ENCODE results near the gene PEX13. TPM values are rescaled to one million over a fixed set of nuclear protein-coding genes. Genes with fewer than 3 reads are reported as not detected.
A peak's percentile ranks its signal among the peaks of the same experiment; 100 is the strongest.

The PEX13 gene
- polyA plus RNA-seq, 2 of the 4 experiments (the other 2 are of a cell fraction): 18.5 to 42.5 TPM

DNA sequence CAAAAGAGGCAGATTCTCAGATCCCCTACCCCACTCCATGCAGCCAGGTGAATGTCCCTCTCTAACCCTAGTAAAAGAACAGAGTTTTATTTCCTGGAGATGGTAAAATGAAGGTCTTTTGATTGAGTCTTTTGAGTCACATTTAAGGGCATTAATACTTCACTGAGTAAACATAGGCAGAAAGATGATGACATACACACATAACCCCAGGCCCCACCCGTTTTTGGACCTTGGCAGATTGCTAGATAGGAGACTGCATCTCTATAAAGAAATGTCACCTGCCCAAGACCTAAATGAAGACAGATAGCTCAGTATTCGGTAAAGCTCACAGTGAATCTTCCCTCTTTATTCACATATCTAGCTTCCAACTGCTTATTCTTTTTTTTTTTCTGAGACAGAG lies 28.3 kb upstream of the PEX13 start:
- POLR2A ChIA-PET: no interaction called here
- TF ChIP-seq, protein P1, sequence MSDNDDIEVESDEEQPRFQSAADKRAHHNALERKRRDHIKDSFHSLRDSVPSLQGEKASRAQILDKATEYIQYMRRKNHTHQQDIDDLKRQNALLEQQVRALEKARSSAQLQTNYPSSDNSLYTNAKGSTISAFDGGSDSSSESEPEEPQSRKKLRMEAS (IDR thresholded peaks at IDR 0.05): no peak
- TF ChIP-seq CBX2 (IDR thresholded peaks at IDR 0.05; ENCODE audit: borderline replicate concordance, low read depth): no peak
- no peak for TF ChIP-seq MYC (IDR thresholded peaks at IDR 0.05; ENCODE audit: borderline replicate concordance, low read length)
- no peak for TF ChIP-seq HEYL (CRISPR knock-in tag; IDR thresholded peaks at IDR 0.05)
- TF ChIP-seq, protein P2, sequence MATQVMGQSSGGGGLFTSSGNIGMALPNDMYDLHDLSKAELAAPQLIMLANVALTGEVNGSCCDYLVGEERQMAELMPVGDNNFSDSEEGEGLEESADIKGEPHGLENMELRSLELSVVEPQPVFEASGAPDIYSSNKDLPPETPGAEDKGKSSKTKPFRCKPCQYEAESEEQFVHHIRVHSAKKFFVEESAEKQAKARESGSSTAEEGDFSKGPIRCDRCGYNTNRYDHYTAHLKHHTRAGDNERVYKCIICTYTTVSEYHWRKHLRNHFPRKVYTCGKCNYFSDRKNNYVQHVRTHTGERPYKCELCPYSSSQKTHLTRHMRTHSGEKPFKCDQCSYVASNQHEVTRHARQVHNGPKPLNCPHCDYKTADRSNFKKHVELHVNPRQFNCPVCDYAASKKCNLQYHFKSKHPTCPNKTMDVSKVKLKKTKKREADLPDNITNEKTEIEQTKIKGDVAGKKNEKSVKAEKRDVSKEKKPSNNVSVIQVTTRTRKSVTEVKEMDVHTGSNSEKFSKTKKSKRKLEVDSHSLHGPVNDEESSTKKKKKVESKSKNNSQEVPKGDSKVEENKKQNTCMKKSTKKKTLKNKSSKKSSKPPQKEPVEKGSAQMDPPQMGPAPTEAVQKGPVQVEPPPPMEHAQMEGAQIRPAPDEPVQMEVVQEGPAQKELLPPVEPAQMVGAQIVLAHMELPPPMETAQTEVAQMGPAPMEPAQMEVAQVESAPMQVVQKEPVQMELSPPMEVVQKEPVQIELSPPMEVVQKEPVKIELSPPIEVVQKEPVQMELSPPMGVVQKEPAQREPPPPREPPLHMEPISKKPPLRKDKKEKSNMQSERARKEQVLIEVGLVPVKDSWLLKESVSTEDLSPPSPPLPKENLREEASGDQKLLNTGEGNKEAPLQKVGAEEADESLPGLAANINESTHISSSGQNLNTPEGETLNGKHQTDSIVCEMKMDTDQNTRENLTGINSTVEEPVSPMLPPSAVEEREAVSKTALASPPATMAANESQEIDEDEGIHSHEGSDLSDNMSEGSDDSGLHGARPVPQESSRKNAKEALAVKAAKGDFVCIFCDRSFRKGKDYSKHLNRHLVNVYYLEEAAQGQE (IDR thresholded peaks at IDR 0.05): no peak
- TF ChIP-seq, protein P3, sequence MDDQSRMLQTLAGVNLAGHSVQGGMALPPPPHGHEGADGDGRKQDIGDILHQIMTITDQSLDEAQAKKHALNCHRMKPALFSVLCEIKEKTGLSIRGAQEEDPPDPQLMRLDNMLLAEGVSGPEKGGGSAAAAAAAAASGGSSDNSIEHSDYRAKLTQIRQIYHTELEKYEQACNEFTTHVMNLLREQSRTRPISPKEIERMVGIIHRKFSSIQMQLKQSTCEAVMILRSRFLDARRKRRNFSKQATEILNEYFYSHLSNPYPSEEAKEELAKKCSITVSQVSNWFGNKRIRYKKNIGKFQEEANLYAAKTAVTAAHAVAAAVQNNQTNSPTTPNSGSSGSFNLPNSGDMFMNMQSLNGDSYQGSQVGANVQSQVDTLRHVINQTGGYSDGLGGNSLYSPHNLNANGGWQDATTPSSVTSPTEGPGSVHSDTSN (IDR thresholded peaks at IDR 0.05): no peak
- no peak for TF ChIP-seq HOXB5 (CRISPR knock-in tag; IDR thresholded peaks at IDR 0.05)
- no peak for TF ChIP-seq ZC3H11A (IDR thresholded peaks at IDR 0.05)
- TF ChIP-seq TP53 (CRISPR knock-in tag; IDR thresholded peaks at IDR 0.05): no peak
- H3K4me2 ChIP-seq: peak overlapping the region; percentile 50
- CTCF ChIA-PET: interaction anchor here (0.5 to 1.5 kb wide), 3 partner anchors 10 to 281 kb away, joined by 3 to 7 read pairs (median 4); no protein-coding TSS in a partner anchor
- peaks cover 9% of the 10 kb centered on the region for H3K4me1 ChIP-seq
- FAIRE-seq: no peak
- H3K27ac ChIP-seq: peak overlapping the region; percentile 29 to 33; a peak in 4 of 6 replicates
- 29% methylated on average over 2 of the region's 2 CpGs for WGBS (ENCODE audit: missing lambda C conversion rate)
- peak in 1 of 2 experiments; percentile 35 for DNase-seq (ENCODE audit: low read depth in 1 of 2, low spot score in 1 of 2)
- H3K4me3 ChIP-seq: no peak overlapping the region
- peaks cover 17% of the 10 kb centered on the region for H3K9me3 ChIP-seq
- peak in 1 of 2 experiments; percentile 66; a peak in 5 of 6 replicates for ATAC-seq

DNA sequence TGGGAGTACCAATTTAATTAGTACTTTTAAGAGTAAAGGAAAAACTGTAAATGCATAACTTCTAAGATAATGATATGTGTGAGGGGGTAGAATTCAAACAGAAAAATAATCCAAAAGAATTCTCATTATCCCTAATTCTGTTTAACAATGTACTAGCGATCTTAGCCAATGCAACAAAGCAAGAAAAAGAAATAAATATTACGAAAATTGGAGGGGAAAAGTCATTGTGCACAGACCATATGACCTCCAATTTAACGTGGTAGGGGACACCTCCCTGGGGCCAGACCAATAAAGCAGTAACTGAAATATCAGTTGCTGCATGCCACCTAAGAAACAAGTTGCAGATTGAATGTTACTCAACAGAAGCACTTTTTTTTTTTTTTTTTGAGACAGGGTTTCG lies 25.9 kb upstream of the PEX13 start:
- H3K9me3 ChIP-seq: peaks cover 17% of the 10 kb centered on the region
- no peak overlapping the region for H3K4me2 ChIP-seq
- peaks cover 9% of the 10 kb centered on the region for H3K4me1 ChIP-seq
- FAIRE-seq (no peak), DNase-seq (ENCODE audit: low read depth in 1 of 2, low spot score in 1 of 2) (no peak), ATAC-seq (no peak)
- ChIA-PET CTCF (interaction anchor here (2.0 to 3.0 kb wide), 2 partner anchors 9 to 284 kb away, joined by 6 to 13 read pairs; no protein-coding TSS in a partner anchor), POLR2A (no interaction called here)
- H3K27ac ChIP-seq: no peak overlapping the region
- WGBS (ENCODE audit: missing lambda C conversion rate): 46% methylated on average over 4 of the region's 4 CpGs
- H3K4me3 ChIP-seq: no peak overlapping the region
- TF ChIP-seq KDM1A (IDR thresholded peaks at IDR 0.05; ENCODE audit: low read depth) (0 out of 2 replicates have a peak, but pooled peaks have one; percentile 20), FOSB (CRISPR knock-in tag; IDR thresholded peaks at IDR 0.05) (no peak)

DNA sequence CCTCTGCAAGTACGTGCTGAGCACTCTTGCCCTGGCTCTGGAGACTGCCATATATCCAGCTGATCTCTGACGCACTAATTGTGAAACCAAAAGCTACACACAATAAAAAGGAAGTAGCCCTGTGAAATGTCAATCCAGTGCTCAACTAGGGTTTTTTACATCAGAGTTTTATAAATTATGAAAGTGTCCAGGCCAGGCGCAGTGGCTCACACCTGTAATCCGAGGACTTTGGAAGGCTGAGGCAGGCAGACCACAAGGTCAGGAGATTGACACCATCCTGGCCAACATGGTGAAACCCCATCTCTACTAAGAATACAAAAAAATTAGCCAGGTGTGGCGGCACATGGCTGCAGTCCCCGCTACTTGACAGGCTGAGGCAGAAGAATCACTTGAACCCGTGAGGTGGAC lies 24.5 kb upstream of the PEX13 start:
- POLR2A ChIA-PET: interaction anchor here (0.6 kb wide), 1 partner anchor 19 kb away, joined by 6 read pairs; no protein-coding TSS in a partner anchor
- Histone ChIP-seq H3K4me1 (peaks cover 9% of the 10 kb centered on the region), H3K27ac (no peak overlapping the region), H3K4me3 (no peak overlapping the region), H3K4me2 (no peak overlapping the region), H3K9me3 (peaks cover 17% of the 10 kb centered on the region)
- 81% methylated on average over 7 of the region's 7 CpGs for WGBS (ENCODE audit: missing lambda C conversion rate)
- FAIRE-seq (no peak), DNase-seq (ENCODE audit: low read depth in 1 of 2, low spot score in 1 of 2) (no peak), ATAC-seq (no peak)
- TF ChIP-seq ZFP36 (IDR thresholded peaks at IDR 0.05; ENCODE audit: borderline replicate concordance, partially characterized antibody) (no peak), HOXB5 (CRISPR knock-in tag; IDR thresholded peaks at IDR 0.05) (no peak), HEYL (CRISPR knock-in tag; IDR thresholded peaks at IDR 0.05) (no peak), EHMT2 (IDR thresholded peaks at IDR 0.05; ENCODE audit: low read depth) (no peak), NPAS2 (CRISPR knock-in tag; IDR thresholded peaks at IDR 0.05; ENCODE audit: borderline replicate concordance) (no peak), RARB (CRISPR knock-in tag; IDR thresholded peaks at IDR 0.05) (no peak), NR3C1 (IDR thresholded peaks at IDR 0.05) (no peak)
- TF ChIP-seq, protein P4, sequence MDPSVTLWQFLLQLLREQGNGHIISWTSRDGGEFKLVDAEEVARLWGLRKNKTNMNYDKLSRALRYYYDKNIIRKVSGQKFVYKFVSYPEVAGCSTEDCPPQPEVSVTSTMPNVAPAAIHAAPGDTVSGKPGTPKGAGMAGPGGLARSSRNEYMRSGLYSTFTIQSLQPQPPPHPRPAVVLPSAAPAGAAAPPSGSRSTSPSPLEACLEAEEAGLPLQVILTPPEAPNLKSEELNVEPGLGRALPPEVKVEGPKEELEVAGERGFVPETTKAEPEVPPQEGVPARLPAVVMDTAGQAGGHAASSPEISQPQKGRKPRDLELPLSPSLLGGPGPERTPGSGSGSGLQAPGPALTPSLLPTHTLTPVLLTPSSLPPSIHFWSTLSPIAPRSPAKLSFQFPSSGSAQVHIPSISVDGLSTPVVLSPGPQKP (IDR thresholded peaks at IDR 0.05; ENCODE audit: low read depth, low read length): no peak
- TF ChIP-seq, protein P1 (IDR thresholded peaks at IDR 0.05): no peak
- TF ChIP-seq, protein P5, sequence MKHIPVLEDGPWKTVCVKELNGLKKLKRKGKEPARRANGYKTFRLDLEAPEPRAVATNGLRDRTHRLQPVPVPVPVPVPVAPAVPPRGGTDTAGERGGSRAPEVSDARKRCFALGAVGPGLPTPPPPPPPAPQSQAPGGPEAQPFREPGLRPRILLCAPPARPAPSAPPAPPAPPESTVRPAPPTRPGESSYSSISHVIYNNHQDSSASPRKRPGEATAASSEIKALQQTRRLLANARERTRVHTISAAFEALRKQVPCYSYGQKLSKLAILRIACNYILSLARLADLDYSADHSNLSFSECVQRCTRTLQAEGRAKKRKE (CRISPR knock-in tag; IDR thresholded peaks at IDR 0.05; ENCODE audit: low read depth): no peak
- CTCF ChIA-PET: interaction anchor here (1.2 to 3.0 kb wide), 3 partner anchors 193 to 285 kb away, joined by 4 to 13 read pairs (median 4); no protein-coding TSS in a partner anchor

Measured in A549 (cell line).